Stimulated activated CD8-positive, alpha-beta memory T cell treated with anti-CD3 and anti-CD28 coated beads, Interleukin-12 subunit alpha, Interleukin-12 subunit beta, amount 100 ng/mL, for 4 hours (primary cell): Measurements from ENCODE around the gene TWNK.

Source experiments
- DNase-seq: peaks from one replicate; pipeline ENCODE4 v3.0.0-alpha.2; 2020; ENCODE audit warnings: low read depth

The TWNK gene

GRCh38 chr10:100996678-100997359, 9.5 kb downstream of the TWNK start:
- no peak for DNase-seq

- DNase-seq: peak; percentile 54
These were observed 10.2 kb downstream of the TWNK start for GRCh38 chr10:100997360-100998182.

- peak; percentile 35 for DNase-seq
These were observed 11.0 kb downstream of the TWNK start for GRCh38 chr10:100998183-100998990.

- DNase-seq: peak; percentile 71
These were observed 11.8 kb downstream of the TWNK start for GRCh38 chr10:100998991-100999741.

GRCh38 chr10:100999742-101000126, 12.4 kb downstream of the TWNK start, which contains the start of gene LZTS2:
Gene LZTS2 (plus strand): TSS chr10:100999808. CDS start chr10:101002539, 2,731 bp downstream.
- DNase-seq: no peak

- DNase-seq: no peak
These were observed 13.0 kb downstream of the TWNK start for GRCh38 chr10:101000127-101000914.

- no peak for DNase-seq
These were observed 13.7 kb downstream of the TWNK start for GRCh38 chr10:101000915-101001658.

GRCh38 chr10:101001659-101002035, 14.3 kb downstream of the TWNK start:
- DNase-seq: no peak

- no peak for DNase-seq
These were observed 15.1 kb downstream of the TWNK start for GRCh38 chr10:101002456-101002855.

GRCh38 chr10:101003639-101004206, 16.4 kb downstream of the TWNK start:
- DNase-seq: no peak

- DNase-seq: no peak
These were observed 18.0 kb downstream of the TWNK start for GRCh38 chr10:101005361-101005760.

- DNase-seq: no peak
These were observed 18.7 kb downstream of the TWNK start for GRCh38 chr10:101005869-101006567.

- no peak for DNase-seq
These were observed 19.3 kb downstream of the TWNK start for GRCh38 chr10:101006593-101007098.

GRCh38 chr10:101007099-101007711, 19.9 kb downstream of the TWNK start:
- DNase-seq: no peak

GRCh38 chr10:101007915-101008822, 20.8 kb downstream of the TWNK start:
- no peak for DNase-seq

- DNase-seq: no peak
These were observed 21.6 kb downstream of the TWNK start for GRCh38 chr10:101008823-101009423.

GRCh38 chr10:101010329-101010728, 23.0 kb downstream of the TWNK start:
- DNase-seq: no peak
